PFSK-1 (cell line): ENCODE data around the gene LMNTD2.

Source experiments
- POLR2AphosphoS5 ChIP-seq: IDR thresholded peaks from 2 replicates; pipeline ENCODE4 v1.6.1; 2012; ENCODE audit warnings: low read depth, mild to moderate bottlenecking, control low read depth, low read length, moderate library complexity
- SIN3A ChIP-seq: IDR thresholded peaks from 2 replicates; pipeline ENCODE4 v1.6.1; 2012; ENCODE audit warnings: mild to moderate bottlenecking, low read length, moderate library complexity, borderline replicate concordance; ENCODE audit not compliant: insufficient read depth
- TAF1 ChIP-seq: IDR thresholded peaks from 2 replicates; pipeline ENCODE4 v1.6.1; 2012; ENCODE audit warnings: low read length, control low read depth, borderline replicate concordance; ENCODE audit not compliant: insufficient read depth
- TF ChIP-seq, protein P1 (sequence below), 2 experiments: IDR thresholded peaks; 2 replicates each; pipeline versions ENCODE4 v1.6.1 to v1.8.0; 2011 to 2012; ENCODE audit warnings: low read depth in 2 of 2, low read length in 2 of 2, control low read depth in 1 of 2, inconsistent platforms in 1 of 2, mild to moderate bottlenecking in 1 of 2, moderate library complexity in 1 of 2; ENCODE audit not compliant: insufficient read depth in 1 of 2

DNA sequence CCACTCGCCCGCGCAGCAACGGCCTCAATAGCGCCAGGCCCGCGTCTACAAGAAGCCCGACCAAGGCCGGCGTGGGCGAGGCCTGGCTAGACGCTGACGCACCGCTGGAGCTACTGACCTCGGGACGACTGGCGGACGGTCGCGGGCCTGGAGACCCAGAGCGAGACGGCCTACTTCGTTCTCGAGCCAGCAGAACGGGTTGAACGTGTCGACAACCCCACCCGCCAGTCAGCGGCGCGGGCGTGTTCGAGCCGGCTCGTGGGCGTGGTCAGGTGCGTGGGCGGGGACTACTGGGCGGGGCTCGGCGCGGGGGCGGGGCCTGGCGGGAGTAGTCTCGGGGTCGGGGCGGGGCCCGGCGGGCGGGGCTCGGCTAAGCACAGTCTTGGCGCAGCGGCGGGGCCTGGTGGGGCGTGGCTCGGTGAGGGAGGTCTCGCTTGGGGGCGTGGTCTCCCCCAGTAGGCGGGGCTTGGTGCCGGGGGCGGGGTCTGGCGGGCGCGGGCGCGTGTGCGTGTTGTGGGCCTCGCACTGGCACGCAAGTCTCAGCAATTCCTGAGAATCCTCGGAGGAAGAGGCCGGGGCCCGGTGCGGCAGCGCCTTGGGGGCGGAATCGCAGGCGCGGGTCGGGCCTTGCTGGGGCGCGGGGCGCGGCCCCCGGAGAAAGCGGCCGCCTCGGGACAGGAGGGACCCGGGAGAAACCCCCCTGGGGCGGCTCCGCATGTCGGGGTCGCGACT is 53.4 kb downstream of the LMNTD2 start, which contains the start of gene RNH1:
- TF ChIP-seq, protein P1, sequence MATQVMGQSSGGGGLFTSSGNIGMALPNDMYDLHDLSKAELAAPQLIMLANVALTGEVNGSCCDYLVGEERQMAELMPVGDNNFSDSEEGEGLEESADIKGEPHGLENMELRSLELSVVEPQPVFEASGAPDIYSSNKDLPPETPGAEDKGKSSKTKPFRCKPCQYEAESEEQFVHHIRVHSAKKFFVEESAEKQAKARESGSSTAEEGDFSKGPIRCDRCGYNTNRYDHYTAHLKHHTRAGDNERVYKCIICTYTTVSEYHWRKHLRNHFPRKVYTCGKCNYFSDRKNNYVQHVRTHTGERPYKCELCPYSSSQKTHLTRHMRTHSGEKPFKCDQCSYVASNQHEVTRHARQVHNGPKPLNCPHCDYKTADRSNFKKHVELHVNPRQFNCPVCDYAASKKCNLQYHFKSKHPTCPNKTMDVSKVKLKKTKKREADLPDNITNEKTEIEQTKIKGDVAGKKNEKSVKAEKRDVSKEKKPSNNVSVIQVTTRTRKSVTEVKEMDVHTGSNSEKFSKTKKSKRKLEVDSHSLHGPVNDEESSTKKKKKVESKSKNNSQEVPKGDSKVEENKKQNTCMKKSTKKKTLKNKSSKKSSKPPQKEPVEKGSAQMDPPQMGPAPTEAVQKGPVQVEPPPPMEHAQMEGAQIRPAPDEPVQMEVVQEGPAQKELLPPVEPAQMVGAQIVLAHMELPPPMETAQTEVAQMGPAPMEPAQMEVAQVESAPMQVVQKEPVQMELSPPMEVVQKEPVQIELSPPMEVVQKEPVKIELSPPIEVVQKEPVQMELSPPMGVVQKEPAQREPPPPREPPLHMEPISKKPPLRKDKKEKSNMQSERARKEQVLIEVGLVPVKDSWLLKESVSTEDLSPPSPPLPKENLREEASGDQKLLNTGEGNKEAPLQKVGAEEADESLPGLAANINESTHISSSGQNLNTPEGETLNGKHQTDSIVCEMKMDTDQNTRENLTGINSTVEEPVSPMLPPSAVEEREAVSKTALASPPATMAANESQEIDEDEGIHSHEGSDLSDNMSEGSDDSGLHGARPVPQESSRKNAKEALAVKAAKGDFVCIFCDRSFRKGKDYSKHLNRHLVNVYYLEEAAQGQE (IDR thresholded peaks at IDR 0.05; ENCODE audit: insufficient read depth in 1 of 2, low read depth in 2 of 2, low read length in 2 of 2) = no peak
- TF ChIP-seq TAF1 (peak; percentile 27; the same call in 1 of the 2 replicates), POLR2AphosphoS5 (0 out of 2 replicates have a peak, but pooled peaks have one; percentile 17), SIN3A (peak; percentile 78; the same call in 1 of the 2 replicates)
